ENCODE results near the gene FAM216A.
"Not testable (repeated sequence)": the region's sequence is repeated elsewhere in the genome, so short reads cannot be mapped to it uniquely, and the experiment has no call there.

FAM216A gene

DNA sequence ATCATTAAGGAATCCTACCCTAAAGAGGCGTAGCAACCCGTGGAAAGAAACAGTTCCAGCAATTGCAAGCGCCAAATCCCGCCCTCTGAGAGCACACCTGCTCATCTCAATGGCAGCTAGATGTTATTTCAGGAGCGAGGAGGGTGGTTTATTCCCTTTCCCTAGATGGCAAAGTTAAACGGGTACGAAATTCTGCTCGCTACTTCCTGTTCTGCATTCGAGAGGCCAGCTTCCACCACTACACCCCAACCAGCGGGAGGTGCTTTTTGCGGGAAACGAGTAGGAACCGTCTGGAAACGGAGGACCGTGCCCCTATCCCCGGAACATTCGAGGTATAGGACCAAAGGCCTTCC lies 32.7 kb downstream of the FAM216A start:
- DNase-seq (ENCODE audit: low spot score): no peak

DNA sequence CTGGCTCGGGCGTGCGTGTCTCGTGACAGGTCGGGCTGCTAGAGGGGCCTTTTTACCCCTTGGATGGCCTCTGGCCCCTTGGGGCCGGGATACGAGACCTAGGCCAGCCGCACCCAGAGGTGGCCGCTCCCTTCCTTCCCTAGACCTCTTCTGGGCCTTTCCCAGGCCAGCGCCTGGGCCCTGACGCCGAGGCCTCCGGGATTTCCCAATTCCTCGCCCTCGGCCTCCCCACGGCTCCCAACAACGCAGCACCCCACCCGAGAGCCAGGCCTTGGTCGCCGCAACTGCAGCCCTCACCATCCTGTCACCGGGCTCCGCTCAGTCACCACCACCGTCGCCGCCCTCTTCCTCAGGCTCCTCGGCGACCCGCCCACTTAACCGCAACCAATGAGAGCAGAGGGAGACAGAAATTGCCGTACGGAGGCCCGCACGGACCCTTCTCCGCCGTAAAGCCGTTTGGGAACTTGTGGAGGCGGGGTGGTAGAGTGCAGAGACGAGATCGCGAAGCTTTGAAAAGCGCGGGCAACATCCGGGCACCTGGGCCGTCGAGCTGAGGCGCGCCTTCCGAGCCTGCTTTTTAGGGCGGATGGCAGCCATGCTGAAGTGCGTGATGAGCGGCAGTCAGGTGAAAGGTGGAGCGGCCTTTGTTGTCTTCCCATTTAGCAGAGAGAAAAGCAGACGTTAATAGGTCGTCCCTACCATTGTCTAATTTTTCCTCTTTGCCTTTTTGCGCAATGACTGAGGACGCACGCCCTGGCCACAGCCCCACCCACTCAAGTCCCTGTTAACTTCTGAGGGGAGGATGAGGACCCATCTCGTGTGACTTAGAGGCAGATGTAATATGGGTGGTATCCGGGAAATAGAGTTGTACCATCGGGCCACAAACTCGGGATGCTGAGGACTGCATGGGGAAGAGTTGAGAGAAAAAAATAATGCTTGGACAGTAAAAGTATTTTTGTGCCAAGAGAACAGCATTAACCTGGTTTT lies 33.4 kb downstream of the FAM216A start, which contains the start of the genes RAD9B and VPS29:
TSS of gene RAD9B (plus strand) at position 580 of the 987 bp plus-strand sequence. CDS start at position 587, 7 bp downstream.
TSS of gene VPS29 (minus strand) at position 360 of the 987 bp plus-strand sequence. CDS start at position 300, 60 bp downstream.
- peak; percentile 95 for DNase-seq (ENCODE audit: low spot score)

DNA sequence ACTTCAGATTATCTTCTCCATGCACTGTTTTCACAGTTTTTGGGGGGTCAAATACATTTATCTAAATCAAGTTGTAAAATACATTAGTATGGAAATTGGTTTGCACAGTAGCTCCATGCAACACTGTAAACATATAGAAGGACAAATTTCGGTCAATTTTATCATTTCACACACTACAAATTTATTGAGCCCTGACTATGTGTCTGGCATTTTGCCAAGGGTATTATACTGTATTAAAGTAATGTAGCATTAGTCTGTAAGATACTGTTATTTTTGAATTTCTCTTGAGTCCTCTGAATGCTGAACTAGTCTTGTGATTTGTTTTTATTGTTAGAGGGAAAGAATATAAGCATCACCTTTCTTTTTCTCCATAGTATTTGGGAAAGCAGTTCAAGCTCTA lies 34.8 kb downstream of the FAM216A start:
- no peak for DNase-seq (ENCODE audit: low spot score)

DNA sequence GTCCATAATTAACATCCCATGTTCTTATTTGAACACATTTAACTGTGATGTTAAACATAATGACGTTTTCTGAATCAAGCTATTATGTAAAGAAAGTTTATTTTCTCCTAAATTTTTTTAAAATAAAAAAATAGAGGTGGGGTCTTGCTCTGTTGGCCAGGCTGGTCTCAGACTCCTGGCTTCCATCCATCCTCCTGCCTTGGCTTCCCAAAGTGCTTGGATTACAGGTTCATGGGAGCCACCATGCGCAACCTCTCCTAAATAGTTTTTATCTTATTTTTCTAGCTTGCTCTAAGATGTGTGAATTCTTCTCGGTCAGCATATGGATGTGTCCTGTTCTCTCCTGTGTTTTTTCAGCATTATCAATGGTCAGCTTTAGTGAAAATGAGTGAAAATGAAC lies 36.7 kb downstream of the FAM216A start:
- no peak for DNase-seq (ENCODE audit: low spot score)

DNA sequence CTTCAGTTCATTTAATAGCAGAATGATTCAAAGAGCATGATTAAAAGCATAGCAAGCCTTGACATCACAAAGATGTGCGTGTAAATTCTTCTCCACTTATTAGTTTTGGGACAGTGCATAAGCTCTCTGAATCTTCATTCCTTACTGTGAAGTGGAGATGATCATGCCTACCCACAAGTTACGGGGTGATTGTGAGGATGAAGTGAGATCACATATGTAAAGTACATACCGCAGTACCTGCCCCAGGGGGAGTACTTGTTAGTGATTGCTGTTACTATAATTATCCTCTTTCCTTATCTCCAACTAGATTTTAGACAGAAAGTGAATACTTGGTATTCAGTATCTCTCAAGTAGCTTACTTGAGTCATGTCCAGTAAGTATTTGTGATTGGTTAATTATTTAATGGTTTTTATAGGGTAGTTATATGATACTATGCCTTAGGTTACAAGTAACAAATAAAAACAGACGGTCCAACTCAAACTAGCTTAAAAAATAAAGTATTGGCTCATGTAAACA lies 39.5 kb downstream of the FAM216A start:
- no peak for DNase-seq (ENCODE audit: low spot score)

DNA sequence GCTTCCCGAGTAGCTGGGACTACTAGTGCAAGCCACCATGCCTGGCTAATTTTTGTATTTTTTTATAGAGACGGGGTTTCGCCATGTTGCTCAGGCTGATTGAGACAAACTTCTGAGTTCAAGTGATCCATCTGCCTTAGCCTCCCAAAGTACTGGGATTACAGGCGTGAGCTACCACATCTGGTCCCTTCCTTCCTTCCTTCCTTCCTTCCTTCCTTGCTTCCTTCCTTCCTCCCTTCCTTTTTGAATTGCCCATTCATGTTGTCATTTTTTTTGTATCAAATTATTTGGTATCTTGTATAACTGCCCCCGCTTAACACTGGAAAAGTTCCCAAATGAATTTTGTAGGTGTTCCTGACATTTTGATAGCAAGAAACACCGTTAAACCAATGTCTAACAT lies 45.2 kb downstream of the FAM216A start:
- DNase-seq (ENCODE audit: low spot score): no peak

DNA sequence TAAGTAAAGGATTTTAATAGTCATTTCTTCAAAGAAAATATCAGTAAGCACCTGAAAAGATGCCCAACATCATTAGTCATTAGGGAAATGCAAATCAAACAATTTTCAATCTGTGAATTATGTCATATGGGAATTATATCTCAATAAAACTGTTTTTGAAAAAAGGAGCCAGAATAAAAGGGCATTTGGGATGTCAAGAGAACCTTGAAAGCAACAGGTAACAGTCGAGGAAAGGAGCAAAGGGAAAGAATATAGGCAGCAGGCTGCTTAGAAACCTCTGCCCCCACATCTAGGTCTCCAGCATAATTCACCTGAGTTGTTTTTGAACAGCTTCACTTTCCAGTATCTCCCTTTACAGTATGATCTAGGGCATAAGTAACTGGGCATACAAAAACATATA lies 45.7 kb downstream of the FAM216A start:
- no peak for DNase-seq (ENCODE audit: low spot score)

DNA sequence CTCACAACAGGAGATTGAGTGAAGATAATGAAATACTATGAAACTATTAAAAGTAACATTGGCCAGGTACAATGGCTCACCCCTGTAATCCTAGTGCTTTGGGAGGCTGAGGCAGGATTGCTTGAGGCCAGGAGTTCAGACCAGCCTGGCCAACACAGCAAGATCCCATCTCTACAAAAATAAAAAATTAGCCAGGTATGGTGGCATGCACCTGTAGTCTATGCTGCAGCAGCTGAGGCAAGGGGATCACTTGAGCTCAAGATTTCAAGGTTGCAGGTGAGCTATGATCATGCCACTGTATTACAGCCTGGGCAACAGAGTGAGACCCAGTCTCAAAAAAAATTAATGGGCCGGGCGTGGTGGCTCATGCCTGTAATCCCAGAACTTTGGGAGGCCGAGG lies 48.4 kb downstream of the FAM216A start:
- no peak for DNase-seq (ENCODE audit: low spot score)

DNA sequence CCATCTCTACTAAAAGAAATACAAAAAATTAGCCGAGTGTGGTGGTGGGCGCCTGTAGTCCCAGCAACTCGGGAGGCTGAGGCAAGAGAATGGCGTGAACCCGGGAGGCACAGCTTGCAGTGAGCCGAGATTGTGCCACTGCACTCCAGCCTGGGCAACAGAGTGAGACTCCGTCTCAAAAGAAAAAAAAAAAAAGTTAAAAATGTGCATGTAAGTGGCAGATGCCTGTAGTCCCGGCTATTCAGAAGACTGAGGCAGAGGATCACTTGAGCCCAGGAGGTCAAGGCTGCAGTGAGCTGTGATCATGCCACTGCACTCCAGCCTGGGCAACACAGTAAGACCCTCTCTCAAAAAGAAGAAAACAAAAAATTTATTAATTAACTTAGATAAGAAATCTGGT lies 49.4 kb downstream of the FAM216A start:
- not testable (repeated sequence) for DNase-seq (ENCODE audit: low spot score)

DNA sequence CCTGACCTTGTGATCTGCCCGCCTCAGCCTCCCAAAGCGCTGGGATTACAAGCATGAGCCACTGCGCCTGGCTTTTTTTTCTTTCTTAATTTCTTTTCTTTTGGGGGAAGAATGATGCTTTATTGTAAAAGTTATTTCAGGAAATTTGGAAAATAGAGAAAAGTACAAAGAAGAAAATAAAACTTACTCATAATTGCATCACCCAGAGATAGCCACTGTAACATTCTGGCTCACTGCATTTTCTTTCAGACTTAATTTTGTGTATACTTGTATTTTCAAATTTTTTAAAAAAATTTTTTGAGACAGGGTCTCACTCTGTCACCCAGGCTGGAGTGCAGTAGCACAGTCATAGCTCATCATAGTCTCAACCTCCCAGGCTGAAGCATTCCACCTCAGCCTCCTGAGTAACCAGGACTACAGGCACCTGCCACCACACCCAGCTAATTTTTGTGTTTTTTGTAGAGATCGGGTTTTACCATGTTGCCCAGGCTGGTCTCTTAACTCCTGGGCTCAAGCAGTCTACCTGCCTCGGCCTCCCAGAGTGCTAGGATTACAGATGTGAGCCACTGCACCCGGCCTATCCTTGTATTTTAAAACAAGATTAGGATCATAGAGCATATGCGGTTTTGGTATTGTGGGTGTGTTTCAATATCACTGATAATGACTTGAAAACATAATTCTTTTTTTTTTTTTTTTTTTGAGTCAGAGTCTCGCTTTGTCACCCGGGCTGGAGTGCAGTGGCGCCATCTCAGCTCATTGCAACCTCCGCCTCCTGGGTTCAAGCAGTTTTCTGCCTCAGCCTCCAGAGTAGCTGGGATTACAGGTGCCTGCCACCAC lies 52.4 kb downstream of the FAM216A start:
- not testable (repeated sequence) for DNase-seq (ENCODE audit: low spot score)

DNA sequence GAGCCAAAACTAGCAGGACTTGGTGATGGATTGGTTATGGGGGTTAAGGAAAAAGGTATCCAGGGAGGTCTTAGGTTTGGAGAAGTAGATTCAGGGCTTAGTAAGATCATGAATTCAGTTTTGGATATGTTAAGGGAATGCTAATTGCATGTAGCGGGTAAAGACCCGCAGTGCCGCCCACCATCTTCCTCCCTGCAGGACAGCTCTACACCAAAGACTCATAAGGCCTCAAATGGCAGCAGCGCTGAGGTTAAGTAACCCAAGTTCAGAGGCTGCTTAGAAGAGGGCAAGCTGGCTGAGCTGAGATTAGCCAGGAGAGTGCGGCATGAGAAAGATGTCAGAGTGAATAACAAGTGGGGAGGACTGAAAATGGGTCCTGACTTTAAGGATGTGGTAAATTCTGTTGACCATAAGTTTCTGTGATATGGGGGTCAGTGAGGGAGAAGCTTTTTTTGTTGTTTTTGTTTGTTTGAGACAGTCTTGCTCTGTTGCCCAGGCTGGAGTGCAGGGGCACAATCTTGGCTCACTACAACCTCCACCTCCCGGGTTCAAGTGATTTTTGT lies 59.7 kb downstream of the FAM216A start:
- no peak for DNase-seq (ENCODE audit: low spot score)

DNA sequence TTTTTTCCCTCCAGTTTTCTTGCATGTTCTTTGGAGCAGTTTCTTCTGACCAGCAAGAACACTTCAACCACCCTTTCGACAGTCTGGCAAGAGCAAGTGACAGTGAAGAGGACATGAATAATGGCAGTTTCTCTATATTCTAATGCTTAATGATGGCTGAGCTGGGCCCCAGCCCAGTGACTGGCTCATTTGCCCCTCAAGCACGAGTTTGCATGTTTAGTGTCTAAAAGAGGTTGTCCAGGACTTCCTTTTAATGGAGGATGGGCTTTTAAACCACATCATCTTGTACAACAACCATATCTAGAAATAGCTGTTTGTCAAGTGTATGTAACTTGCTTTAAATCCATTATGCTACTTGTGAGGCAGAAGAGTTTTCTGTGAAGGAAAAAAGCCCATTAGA lies 61.9 kb downstream of the FAM216A start:
- no peak for DNase-seq (ENCODE audit: low spot score)

DNA sequence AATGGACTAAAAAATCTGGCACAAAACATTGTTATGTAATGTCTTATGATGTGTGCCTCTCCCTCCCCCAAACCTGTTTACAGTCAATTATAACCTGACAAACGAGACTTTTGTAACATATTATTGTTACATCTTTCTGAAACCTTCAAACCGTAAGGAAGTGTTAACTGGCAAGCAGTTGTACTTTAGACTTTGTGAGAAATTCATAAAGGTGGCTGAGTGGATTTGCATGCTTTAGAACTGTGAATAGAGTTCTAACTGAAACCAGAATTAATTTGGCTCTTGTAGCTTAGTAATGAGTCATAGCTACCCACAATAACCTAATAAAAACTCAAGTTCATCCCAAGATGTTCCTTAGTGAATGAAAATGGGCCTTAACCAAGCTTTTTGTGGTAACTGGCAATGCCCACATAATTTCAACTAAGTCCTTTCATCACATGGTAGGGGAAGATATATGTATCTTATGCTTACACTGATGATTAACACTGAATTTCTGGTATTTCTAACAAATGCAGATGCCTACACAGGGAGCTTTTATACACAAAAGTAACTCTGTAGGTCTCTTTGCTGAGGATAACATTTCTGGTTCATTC lies 63.2 kb downstream of the FAM216A start:
- DNase-seq (ENCODE audit: low spot score): no peak

DNA sequence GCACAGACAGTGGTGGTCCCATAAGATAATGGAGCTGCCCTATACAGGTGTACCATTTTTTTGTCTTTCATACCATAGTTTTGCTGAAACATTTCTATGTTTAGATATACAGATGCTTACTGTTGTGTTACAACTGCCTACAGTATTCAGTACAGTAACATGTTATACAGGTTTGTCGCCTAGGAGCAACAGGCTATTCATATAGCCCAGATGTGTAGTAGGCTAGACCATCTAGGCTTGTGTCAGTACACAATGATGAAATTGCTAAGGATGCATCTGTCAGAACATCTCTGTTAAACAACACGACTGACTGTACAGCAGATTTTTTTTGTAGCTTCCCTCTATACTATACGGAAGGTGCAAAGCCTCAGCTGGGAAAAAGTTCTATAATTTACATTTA lies 64.0 kb downstream of the FAM216A start:
- no peak for DNase-seq (ENCODE audit: low spot score)

DNA sequence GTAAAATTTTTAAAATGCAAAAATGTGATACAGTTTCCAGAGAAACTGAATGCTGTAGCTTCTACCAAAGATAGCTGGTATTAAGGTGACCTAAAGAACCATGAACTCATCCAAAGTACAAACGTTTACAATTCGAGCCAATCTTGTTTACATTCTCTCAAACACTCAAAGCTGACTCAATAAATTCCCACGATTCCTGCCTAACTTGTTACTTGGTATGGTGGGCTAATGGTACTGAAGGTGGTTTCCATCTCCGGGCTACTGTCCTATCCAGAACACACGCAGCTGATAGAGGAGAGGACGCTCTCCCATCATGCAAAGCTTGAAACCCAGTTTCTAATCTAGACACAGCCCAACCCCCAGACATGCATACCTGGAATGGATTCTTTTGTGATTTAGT lies 65.0 kb downstream of the FAM216A start:
- no peak for DNase-seq (ENCODE audit: low spot score)

DNA sequence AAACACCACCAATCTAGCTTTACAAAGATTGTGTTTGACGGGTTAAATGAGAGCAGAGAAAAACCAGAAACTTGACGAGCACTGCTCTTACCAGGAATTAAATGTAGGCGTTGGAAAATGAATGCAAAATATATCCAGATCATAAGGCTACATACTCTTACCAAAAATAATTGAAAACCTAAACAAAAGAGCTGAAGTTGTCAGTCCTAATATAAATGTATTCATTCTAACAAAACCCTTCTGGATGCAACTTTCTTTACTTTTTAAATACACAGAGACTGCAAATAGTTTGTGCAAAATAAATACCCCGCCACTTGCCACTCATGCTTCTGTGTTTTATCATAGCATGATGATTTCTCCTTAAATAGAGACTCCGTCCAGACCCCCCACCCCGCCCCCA lies 66.2 kb downstream of the FAM216A start:
- no peak for DNase-seq (ENCODE audit: low spot score)

DNA sequence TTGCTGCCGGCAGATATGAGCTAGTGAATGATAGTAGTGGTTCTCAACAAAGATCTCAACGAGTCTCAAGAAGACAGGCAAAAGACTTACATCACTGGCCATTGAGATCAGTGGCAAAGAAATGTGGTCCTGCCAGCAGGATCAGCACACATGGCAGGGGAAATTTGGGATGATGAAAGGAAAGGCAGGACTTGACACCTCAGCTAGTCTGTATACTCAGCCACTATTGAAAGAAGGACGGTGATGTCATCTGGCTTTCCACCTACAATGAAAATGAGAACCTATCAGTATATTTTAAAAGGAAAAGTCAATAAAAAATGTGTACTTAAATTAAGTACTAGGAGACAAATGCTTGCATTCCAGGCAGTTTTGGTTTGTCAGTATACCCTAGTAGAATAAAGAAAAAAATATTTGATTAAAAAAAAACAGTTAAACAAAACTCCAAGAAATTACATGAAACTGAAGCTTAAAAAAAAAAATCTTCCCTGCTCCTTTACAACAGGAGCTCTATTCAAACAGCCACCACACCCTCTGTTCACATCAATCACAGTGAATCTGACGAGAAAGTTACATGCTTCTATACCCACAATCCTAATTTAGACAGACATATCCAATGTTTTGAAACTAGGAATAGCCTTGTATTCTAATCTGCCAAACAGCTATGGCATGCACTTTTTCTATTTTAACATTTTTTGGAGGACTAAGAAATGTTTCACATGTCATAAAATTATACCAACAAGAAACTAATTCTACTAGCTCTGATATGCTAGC lies 68.4 kb downstream of the FAM216A start:
- DNase-seq (ENCODE audit: low spot score): no peak

DNA sequence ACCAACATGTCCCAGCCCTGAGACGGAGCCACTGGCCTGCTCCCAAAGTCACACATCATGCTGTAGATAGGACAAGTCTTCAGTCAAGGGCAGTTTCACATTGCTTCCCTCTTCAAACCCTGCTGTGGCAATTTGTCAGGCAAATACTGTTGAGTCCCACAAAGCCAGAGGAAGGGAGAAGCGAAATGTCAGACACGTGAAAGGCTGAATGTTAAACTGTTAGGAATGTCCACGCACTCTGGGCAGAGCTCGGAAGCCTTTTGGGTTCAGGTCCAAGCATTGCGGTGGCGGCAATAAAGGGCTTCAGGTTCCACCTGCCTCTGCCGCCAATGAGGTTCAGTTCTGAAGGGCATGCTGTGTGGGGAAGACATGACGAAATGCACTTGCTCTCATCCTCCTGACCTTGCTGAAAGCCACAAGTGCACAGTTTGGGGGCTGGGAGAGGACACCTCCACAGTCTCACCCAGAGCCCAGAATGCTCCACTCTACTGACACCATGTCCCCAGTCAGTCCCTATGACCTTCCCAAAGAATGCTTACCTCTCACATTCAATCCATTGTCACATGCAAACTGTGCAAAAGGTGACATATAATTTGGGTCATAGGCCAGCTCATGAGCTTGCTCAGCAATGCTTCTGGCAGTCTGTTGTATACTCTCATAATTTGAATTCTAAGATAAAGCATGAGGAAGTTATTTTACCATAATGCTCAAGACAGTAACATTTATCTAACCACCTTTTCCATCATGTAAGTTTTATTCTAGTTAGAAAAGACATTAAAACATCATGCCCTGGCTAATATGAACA lies 69.2 kb downstream of the FAM216A start:
- DNase-seq (ENCODE audit: low spot score): no peak

DNA sequence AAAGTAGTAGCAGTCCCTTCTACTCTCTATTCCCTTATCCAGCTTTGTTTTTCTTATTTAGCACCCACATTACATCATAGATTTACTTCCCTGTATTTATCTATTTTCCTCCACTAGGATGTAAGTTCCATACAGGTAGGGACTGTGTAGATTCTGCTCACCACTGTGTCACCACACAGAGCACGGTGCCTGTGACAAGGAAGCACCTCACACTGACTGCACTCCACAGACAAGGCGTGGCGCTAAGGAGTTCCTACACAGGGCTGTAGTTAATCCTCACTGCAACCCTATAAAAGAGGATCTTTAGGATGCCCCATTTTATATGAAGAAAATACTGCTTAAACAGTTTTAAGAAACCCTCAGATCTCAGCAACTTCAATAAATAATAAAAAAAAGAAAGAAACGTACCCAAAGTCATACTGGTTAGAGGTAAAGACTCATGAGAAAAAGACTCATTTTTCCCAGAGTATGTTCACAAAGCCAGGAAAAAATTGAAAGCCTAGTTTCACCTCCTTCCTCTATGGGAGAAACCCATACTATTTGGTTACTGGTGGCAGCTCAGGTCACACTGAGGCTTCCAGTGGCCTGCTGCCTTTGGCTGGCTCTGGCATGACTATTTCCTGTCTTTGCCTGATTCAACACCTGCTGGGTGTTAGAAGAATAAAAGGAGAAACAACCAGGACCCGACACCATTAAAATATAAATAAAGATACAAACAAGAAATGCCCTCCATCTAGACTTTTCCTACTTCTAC lies 70.4 kb downstream of the FAM216A start:
- no peak for DNase-seq (ENCODE audit: low spot score)

Measured in D341Med (cell line).